H9 (cell line): Measurements from ENCODE around the gene STARD7. TPM values are rescaled to one million over a fixed set of nuclear protein-coding genes. Genes with fewer than 3 reads are reported as not detected.
"Not testable (repeated sequence)": the region's sequence is repeated elsewhere in the genome, so short reads cannot be mapped to it uniquely, and the experiment has no call there.

Experiments
- DNase-seq: peaks from one replicate; pipeline ENCODE4 v3.0.0-alpha.2; 2017
- H2AFZ ChIP-seq: one replicate; pipeline ENCODE4 v1.6.1; 2013; ENCODE audit warnings: mild to moderate bottlenecking, low read length, control low read depth, moderate library complexity
- H2AK5ac ChIP-seq: 2 replicates; pipeline ENCODE4 v1.6.1; 2013; ENCODE audit warnings: low read length, control low read depth, mixed read lengths; ENCODE audit not compliant: insufficient read length
- H2BK120ac ChIP-seq: one replicate; pipeline ENCODE4 v1.6.1; 2013; ENCODE audit warnings: low read depth, mild to moderate bottlenecking, low read length, control low read depth, inconsistent platforms; ENCODE audit not compliant: poor library complexity, severe bottlenecking
- H2BK12ac ChIP-seq: 2 replicates; pipeline ENCODE4 v1.6.1; 2013; ENCODE audit warnings: low read length, control low read depth, mixed read lengths, low read depth; ENCODE audit not compliant: insufficient read length
- H2BK15ac ChIP-seq: 2 replicates; pipeline ENCODE4 v1.6.1; 2013; ENCODE audit warnings: low read depth, low read length, control low read depth
- H2BK20ac ChIP-seq: one replicate; pipeline ENCODE4 v1.6.1; 2013; ENCODE audit warnings: low read depth, mild to moderate bottlenecking, low read length, control low read depth, inconsistent platforms; ENCODE audit not compliant: poor library complexity, severe bottlenecking
- H2BK5ac ChIP-seq: 2 replicates; pipeline ENCODE4 v1.6.1; 2013; ENCODE audit warnings: low read length, control low read depth, mixed read lengths; ENCODE audit not compliant: insufficient read length
- H3K14ac ChIP-seq: 2 replicates; pipeline ENCODE4 v1.6.1; 2013; ENCODE audit warnings: low read length, control low read depth; ENCODE audit not compliant: insufficient read depth
- H3K18ac ChIP-seq: 2 replicates; pipeline ENCODE4 v1.6.1; 2013; ENCODE audit warnings: low read depth, mild to moderate bottlenecking, mixed read lengths, low read length, control low read depth; ENCODE audit not compliant: insufficient read length
- H3K23ac ChIP-seq: 2 replicates; pipeline ENCODE4 v1.6.1; 2013; ENCODE audit warnings: low read length, control low read depth, mixed read lengths, low read depth; ENCODE audit not compliant: insufficient read length
- H3K23me2 ChIP-seq: 2 replicates; pipeline ENCODE4 v1.6.1; 2013; ENCODE audit warnings: low read depth, mild to moderate bottlenecking, mixed read lengths, low read length, control low read depth; ENCODE audit not compliant: insufficient read length, poor library complexity, severe bottlenecking
- H3K27ac ChIP-seq: 2 replicates; pipeline ENCODE4 v1.5.1; 2013; ENCODE audit warnings: low read length, control low read depth, mixed read lengths, low read depth; ENCODE audit not compliant: insufficient read length
- H3K27me3 ChIP-seq: 2 replicates; pipeline ENCODE4 v1.6.1; 2013; ENCODE audit warnings: low read length, control low read depth, inconsistent platforms; ENCODE audit not compliant: insufficient read depth
- H3K4ac ChIP-seq: 2 replicates; pipeline ENCODE4 v1.6.1; 2013; ENCODE audit warnings: low read depth, mild to moderate bottlenecking, control low read depth, inconsistent platforms, low read length, moderate library complexity
- H3K4me1 ChIP-seq: 2 replicates; pipeline ENCODE4 v1.6.1; 2013; ENCODE audit warnings: low read length, control low read depth, inconsistent platforms; ENCODE audit not compliant: insufficient read depth
- H3K4me2 ChIP-seq: 2 replicates; pipeline ENCODE4 v1.6.1; 2013; ENCODE audit warnings: low read length, control low read depth, mixed read lengths; ENCODE audit not compliant: insufficient read length, insufficient read depth
- H3K56ac ChIP-seq: 2 replicates; pipeline ENCODE4 v1.6.1; 2013; ENCODE audit warnings: low read depth, mild to moderate bottlenecking, mixed read lengths, low read length, control low read depth; ENCODE audit not compliant: insufficient read length
- H3K79me1 ChIP-seq: 2 replicates; pipeline ENCODE4 v1.6.1; 2013; ENCODE audit warnings: low read depth, mild to moderate bottlenecking, moderate library complexity, low read length, control low read depth, inconsistent platforms; ENCODE audit not compliant: insufficient read depth, poor library complexity, severe bottlenecking
- H3K79me2 ChIP-seq: 2 replicates; pipeline ENCODE4 v1.6.1; 2013; ENCODE audit warnings: low read length, control low read depth, inconsistent platforms; ENCODE audit not compliant: insufficient read depth
- H3K9ac ChIP-seq: 2 replicates; pipeline ENCODE4 v1.6.1; 2013; ENCODE audit warnings: low read length, control low read depth, mixed read lengths; ENCODE audit not compliant: insufficient read length; ENCODE audit errors: extremely low read depth
- H3K9me3 ChIP-seq: one replicate; pipeline ENCODE4 v1.6.1; 2013; ENCODE audit warnings: low read depth, low read length, inconsistent platforms; ENCODE audit not compliant: control insufficient read depth
- H3T11ph ChIP-seq: one replicate; pipeline ENCODE4 v1.6.1; 2013; ENCODE audit warnings: mild to moderate bottlenecking, low read length, control low read depth, inconsistent platforms
- H4K20me1 ChIP-seq: one replicate; pipeline ENCODE4 v1.6.1; 2013; ENCODE audit not compliant: control insufficient read depth, insufficient read length, insufficient read depth
- H4K5ac ChIP-seq: 2 replicates; pipeline ENCODE4 v1.6.1; 2013; ENCODE audit warnings: low read depth, mild to moderate bottlenecking, mixed read lengths, low read length, control low read depth; ENCODE audit not compliant: insufficient read length
- H4K8ac ChIP-seq: replicated peaks from 2 replicates; pipeline ENCODE4 v1.6.1; 2013; ENCODE audit warnings: low read length, control low read depth, mixed read lengths, low read depth; ENCODE audit not compliant: insufficient read length
- H4K91ac ChIP-seq: 2 replicates; pipeline ENCODE4 v1.6.1; 2013; ENCODE audit warnings: low read depth, mild to moderate bottlenecking, moderate library complexity, mixed read lengths, low read length, control low read depth; ENCODE audit not compliant: insufficient read length
- H3K27ac Mint-ChIP-seq, 3 experiments: 2 replicates in 2 of 3; 3 replicates in 1 of 3; pipeline ENCODE4 v1.8.0; 2020 to 2021; ENCODE audit warnings: mixed read lengths in 3 of 3, mild to moderate bottlenecking in 1 of 3, moderate library complexity in 1 of 3
- H3K27me3 Mint-ChIP-seq: 2 replicates; pipeline ENCODE4 v1.8.0; 2021; ENCODE audit warnings: low read depth, mild to moderate bottlenecking, moderate library complexity, mixed read lengths
- H3K36me3 Mint-ChIP-seq, 3 experiments: 2 replicates in 2 of 3; 3 replicates in 1 of 3; pipeline ENCODE4 v1.8.0; 2020 to 2021; ENCODE audit warnings: low read depth in 3 of 3, mixed read lengths in 3 of 3; ENCODE audit not compliant: insufficient read depth in 1 of 3
- H3K4me1 Mint-ChIP-seq, 2 experiments: 2 replicates each; pipeline ENCODE4 v1.8.0; 2020; ENCODE audit warnings: mixed read lengths in 2 of 2
- H3K4me3 Mint-ChIP-seq, 2 experiments: 2 replicates in 1 of 2; 3 replicates in 1 of 2; pipeline ENCODE4 v1.8.0; 2020 to 2021; ENCODE audit warnings: mild to moderate bottlenecking in 2 of 2, mixed read lengths in 2 of 2, moderate library complexity in 1 of 2
- H3K9me3 Mint-ChIP-seq, 2 experiments: 2 replicates in 1 of 2; 3 replicates in 1 of 2; pipeline ENCODE4 v1.8.0; 2020; ENCODE audit warnings: mild to moderate bottlenecking in 2 of 2, mixed read lengths in 2 of 2, moderate library complexity in 1 of 2
- WGBS: extraction: QIAGEN DNeasy Blood & Tissue Kit; methylation state at CpG from one replicate; pipeline ENCODE4 v1.1.7; 2013; ENCODE audit warnings: missing lambda C conversion rate, low lambda C conversion rate, mixed read lengths; ENCODE audit not compliant: insufficient read length; ENCODE audit errors: extremely low coverage; 5-methylcytosine and 5-hydroxymethylcytosine counted together
- total RNA-seq: library from RNA; stranded (reverse); gene quantifications from 2 replicates; pipeline ENCODE4 v1.2.1, GENCODE V29; 2021

STARD7 gene
- total RNA-seq, 1 experiment from 2014 or later = 212 TPM

DNA sequence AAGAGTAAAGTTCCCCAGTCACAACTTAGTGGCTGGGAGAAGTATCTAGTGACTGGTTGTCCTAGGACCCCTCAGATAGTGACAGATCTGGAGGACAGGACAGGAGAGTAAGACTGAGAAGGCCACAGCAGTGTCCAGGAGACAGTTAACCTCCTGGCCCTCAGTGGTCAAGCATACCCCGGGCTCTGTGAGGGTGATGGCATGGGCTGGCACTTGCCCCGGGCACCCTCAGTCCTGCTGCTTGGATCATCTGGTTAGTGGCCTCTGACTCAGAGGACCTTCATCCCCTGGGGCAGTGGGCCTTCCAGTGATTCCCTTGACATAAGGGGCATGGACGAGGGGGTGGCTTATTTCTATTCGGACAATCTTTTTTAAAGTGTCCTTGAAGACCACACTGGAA lies 11.3 kb upstream of the STARD7 start:
- H2BK5ac ChIP-seq, H3K4me2 ChIP-seq, H3K18ac ChIP-seq, H3T11ph ChIP-seq, H3K27ac ChIP-seq, DNase-seq, H2AK5ac ChIP-seq, H3K27ac Mint-ChIP-seq, H4K8ac ChIP-seq, H3K14ac ChIP-seq, H3K36me3 Mint-ChIP-seq, H3K9me3 ChIP-seq, H4K5ac ChIP-seq, H3K4me1 ChIP-seq, H3K27me3 Mint-ChIP-seq, H2BK15ac ChIP-seq, H2BK12ac ChIP-seq, H3K79me1 ChIP-seq, H3K27me3 ChIP-seq, H3K23ac ChIP-seq, H3K9me3 Mint-ChIP-seq, H2BK20ac ChIP-seq, H3K4me3 Mint-ChIP-seq, H2AFZ ChIP-seq, H4K20me1 ChIP-seq, H3K4ac ChIP-seq, H3K79me2 ChIP-seq, H3K56ac ChIP-seq, H2BK120ac ChIP-seq, H4K91ac ChIP-seq, H3K23me2 ChIP-seq, H3K9ac ChIP-seq: not testable (repeated sequence)
- H3K4me1 Mint-ChIP-seq = peaks cover 11 to 16% of the 10 kb centered on the region in 2 experiments
- no CpG with 5 or more reads among the region's 4 CpGs for WGBS
